ENCODE data around the gene METAP1D. TPM values are rescaled to one million over a fixed set of nuclear protein-coding genes. Genes with fewer than 3 reads are reported as not detected.
"Not testable (repeated sequence)": the region's sequence is repeated elsewhere in the genome, so short reads cannot be mapped to it uniquely, and the experiment has no call there.

METAP1D gene
- total RNA-seq, 6 donors from 2014 or later: 0.11 to 6.3 (median 2.9) TPM

GRCh38 chr2:172109256-172109987, 109.7 kb downstream of the METAP1D start:
- Histone ChIP-seq H3K9me3 (no peaks in the 10 kb centered on the region), H3K4me3 (no peak overlapping the region), H3K27ac (no peak overlapping the region), H3K27me3 (peaks cover 0 to 47% (median 30%) of the 10 kb centered on the region in 4 donors), H3K4me1 (peaks cover 15 to 24% (median 18%) of the 10 kb centered on the region in 4 donors), H3K36me3 (no peaks in the 10 kb centered on the region)
- ATAC-seq (ENCODE audit: low FRiP score in 2 of 2) (no peak), DNase-seq (no peak)
- WGBS, 2 donors: 24 to 26% methylated on average over 24 to 25 of the region's 29 CpGs
- TF ChIP-seq EP300 (IDR thresholded peaks at IDR 0.05) (no peak), CTCF (IDR thresholded peaks at IDR 0.05) (no peak), POLR2A (IDR thresholded peaks at IDR 0.05) (no peak), POLR2AphosphoS5 (IDR thresholded peaks at IDR 0.05) (no peak)

GRCh38 chr2:172109988-172110811, 110.4 kb downstream of the METAP1D start:
- Histone ChIP-seq H3K4me3 (no peak overlapping the region), H3K4me1 (peaks cover 15 to 24% (median 18%) of the 10 kb centered on the region in 4 donors), H3K27ac (no peak overlapping the region), H3K27me3 (peaks cover 0 to 39% (median 28%) of the 10 kb centered on the region in 4 donors), H3K9me3 (no peaks in the 10 kb centered on the region), H3K36me3 (no peaks in the 10 kb centered on the region)
- ATAC-seq (ENCODE audit: low FRiP score in 2 of 2) (no peak), DNase-seq (no peak)
- 58 to 59% methylated on average over 19 to 31 of the region's 31 CpGs for WGBS, 2 donors
- TF ChIP-seq EP300 (IDR thresholded peaks at IDR 0.05) (no peak), POLR2AphosphoS5 (IDR thresholded peaks at IDR 0.05) (no peak), POLR2A (IDR thresholded peaks at IDR 0.05) (no peak), CTCF (IDR thresholded peaks at IDR 0.05) (no peak)

DNA sequence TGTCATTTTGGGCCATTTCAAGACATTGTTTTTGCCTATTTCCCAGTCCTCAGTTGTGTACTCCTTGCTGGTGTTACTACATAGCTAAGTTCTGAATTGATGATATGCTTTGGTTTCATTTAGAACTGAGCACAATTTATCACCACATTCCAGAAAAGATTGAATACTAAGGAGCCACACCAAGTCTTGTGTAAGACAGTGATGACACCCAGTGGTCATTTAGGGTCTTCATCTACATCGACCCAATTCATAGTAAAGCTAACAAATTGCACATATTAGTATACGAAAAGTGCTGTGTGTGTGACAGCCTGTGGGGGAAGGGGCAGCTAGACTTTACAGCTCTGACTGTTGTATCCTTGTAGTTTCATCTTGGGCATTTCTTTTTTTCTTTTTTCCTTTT, 113.9 kb downstream of the METAP1D start:
- ATAC-seq (ENCODE audit: low FRiP score in 2 of 2) (no peak), DNase-seq (no peak)
- Histone ChIP-seq H3K27me3 (peaks cover 0 to 8% (median 5%) of the 10 kb centered on the region in 4 donors), H3K27ac (no peak overlapping the region), H3K4me3 (no peak overlapping the region), H3K4me1 (no peaks in the 10 kb centered on the region), H3K36me3 (no peaks in the 10 kb centered on the region), H3K9me3 (no peaks in the 10 kb centered on the region)
- WGBS, 2 donors: 30 to 31% methylated on average over 2 of the region's 2 CpGs
- no peak for TF ChIP-seq EP300 (IDR thresholded peaks at IDR 0.05)
- TF ChIP-seq POLR2A (IDR thresholded peaks at IDR 0.05): no peak
- TF ChIP-seq CTCF (IDR thresholded peaks at IDR 0.05): peak in 3 of 6 experiments; percentile 16 to 21 (median 18)

- not testable (repeated sequence) for H3K36me3 ChIP-seq; H3K4me1 ChIP-seq; ATAC-seq (ENCODE audit: low FRiP score in 2 of 2); DNase-seq; H3K9me3 ChIP-seq; H3K4me3 ChIP-seq; H3K27me3 ChIP-seq; H3K27ac ChIP-seq
- 92 to 93% methylated on average over 6 of the region's 6 CpGs for WGBS, 2 donors
These were observed 114.4 kb downstream of the METAP1D start for GRCh38 chr2:172114176-172114575.

GRCh38 chr2:172114579-172114978, 114.8 kb downstream of the METAP1D start:
- Histone ChIP-seq H3K27ac (no peak overlapping the region), H3K27me3 (peaks cover 0 to 5% (median 2%) of the 10 kb centered on the region in 4 donors)

More at GRCh38 chr2:172114579-172114978, 114.8 kb downstream of the METAP1D start:
- 73 to 83% methylated on average over 3 of the region's 3 CpGs for WGBS, 2 donors
- Histone ChIP-seq H3K9me3 (no peaks in the 10 kb centered on the region), H3K4me3 (no peak overlapping the region), H3K36me3 (no peaks in the 10 kb centered on the region), H3K4me1 (peaks cover 0 to 3% (median 0%) of the 10 kb centered on the region in 4 donors)
- DNase-seq (no peak), ATAC-seq (ENCODE audit: low FRiP score in 2 of 2) (no peak)
- TF ChIP-seq POLR2A (IDR thresholded peaks at IDR 0.05) (no peak), EP300 (IDR thresholded peaks at IDR 0.05) (no peak), POLR2AphosphoS5 (IDR thresholded peaks at IDR 0.05) (no peak), CTCF (IDR thresholded peaks at IDR 0.05) (no peak)
